NCI-H748 treated with DMSO at 0.1 percent for 48 hours (cell line): ENCODE data around the gene C1R.

Source experiments
- DNase-seq: peaks from one replicate; lab custom pipeline; 2025; lab: John Stamatoyannopoulos, UW

Gene C1R

DNA sequence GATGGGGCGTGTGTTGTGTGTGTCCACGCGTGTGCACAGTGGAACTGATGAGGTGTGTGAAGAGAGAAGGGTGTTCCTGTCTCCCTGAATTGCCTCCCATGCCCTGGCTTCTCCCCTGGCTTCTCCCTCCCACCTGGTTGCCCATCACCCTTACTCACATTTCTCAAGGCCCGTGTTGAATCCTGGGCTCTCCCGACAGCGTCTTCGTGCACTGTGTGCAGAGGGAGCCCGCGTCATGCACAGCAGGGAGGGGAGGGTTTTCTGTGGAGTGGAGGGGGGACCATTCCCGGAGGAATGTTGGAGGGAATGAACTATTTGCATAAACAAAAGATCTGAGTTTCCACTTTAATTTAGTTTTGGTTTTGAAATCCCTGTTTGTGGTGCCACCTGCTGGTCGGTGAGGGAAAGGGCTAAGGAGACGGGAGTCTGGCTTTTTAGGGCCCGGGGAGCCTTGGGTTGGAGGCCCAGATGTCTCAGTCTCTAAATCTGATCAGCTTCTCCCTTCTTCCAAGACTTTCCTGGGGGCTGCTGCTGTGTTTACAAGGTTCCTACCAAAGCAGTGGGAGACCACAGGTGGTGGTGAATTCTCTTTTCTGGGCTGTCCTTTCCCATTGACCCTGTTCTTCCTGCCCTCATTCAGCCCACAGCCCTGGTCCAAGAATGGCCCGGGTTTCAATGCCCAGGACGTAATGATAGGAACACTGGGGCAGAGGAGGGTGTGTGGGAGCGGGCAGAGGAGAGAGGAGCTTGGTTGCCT lies at the start of gene C1R:
Gene C1R, minus strand, starts transcription at position 217 of the 757 bp plus-strand sequence. Its CDS starts 57 bp downstream, at position 160.
- peak; percentile 21 for DNase-seq

DNA sequence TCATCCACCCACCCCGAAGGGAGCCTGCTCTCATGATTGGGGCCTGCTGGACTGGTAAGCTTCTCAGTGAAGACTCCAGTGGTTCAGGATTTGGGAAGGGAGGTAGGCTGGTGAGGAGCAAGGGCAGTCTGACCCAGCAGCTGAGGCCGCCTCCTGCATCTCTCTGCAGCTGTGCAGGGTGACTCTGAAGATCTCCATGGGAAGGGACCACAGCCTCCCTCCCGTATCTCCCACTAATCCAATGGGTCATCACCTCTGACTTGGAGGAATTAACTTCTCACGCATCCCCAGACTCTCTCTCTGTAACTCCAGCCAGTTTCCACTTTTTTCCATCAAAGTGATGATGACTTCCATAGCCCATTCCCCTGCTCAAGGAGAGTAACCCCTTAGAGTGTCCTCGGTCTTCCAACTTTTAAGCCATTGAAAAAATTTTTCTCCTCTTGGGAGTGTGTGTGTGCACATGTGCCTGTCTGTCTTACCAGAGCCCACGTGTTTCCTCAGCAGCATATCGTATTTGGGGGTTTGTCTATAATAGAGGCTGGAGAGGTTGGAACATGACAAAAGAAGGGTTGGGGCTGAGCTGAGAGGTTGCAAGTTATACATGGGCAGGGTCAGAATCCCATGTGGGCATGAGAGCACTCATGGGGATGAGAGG lies 49.2 kb upstream of the C1R start:
- DNase-seq: no peak

DNA sequence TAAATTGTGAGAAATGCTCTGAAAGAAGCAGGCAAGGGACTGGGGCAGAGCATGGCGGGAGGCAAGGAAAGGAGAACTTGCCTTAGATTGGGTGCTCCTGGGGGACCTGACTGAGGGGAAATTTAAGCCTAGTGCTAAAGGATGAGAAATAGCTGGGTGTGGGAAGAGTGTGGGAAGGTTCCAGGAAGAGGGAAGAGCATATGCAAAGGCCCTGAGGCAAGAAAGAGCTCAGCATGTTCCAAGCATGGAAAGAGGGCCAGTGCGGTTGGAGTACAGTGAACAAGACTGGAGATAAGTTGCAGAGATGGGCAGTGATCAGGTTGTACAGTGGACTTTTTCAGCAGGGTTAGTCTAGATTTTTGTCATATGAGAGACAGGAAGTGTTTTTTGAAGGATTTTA lies 47.0 kb upstream of the C1R start:
- no peak for DNase-seq

DNA sequence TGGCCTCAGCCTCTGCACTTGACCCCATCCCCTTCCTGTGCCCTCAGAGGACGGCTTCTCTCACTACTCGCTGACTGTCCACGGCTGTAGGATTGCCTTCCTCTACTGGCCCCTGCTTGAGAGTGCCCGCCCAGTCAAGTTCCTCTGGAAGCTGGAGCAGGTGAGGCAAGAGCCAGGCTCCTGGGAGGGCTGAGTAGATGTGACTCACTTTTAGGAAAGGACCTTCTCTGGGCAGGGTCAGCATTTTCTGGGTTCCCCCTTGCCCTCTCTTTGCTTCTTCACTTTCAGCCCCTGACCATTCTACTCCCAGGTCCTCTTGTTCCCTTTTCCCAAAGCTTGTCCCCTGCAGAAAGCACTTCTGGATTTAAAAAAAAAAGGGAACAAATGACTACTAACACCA lies 45.7 kb upstream of the C1R start:
- DNase-seq: no peak

DNA sequence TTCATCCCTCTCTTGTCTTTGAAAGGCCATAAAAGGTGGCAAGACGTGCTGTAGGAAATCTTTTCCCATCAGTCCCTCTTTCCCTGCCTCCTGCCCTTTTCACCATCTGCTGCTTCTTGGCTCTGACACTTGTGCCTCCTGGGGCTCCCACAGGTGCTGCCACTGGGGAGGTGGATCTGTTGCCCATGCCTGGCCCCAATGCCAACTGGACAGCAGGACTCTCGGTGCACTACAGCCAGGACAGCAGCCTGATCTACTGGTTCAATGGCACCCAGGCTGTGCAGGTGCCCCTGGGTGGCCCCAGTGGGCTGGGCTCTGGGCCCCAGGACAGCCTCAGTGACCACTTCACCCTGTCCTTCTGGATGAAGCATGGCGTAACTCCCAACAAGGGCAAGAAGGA lies 44.4 kb upstream of the C1R start:
- no peak for DNase-seq

DNA sequence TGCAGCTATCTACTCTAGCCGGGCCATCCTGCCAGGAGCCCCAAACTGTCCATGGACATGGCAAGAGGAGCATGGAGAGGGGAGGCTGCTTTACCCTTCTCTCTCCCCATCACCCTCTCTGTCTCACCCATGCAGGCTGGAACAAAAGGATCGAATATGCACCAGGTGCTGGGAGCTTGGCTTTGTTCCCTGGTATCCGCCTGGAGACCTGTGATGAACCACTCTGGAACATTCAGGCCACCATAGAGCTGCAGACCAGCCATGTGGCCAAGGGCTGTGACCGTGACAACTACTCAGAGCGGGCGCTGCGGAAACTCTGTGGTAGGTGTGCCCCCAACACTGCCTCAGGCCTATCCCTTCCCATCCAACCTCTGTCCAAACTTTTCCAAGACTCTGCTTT lies 43.8 kb upstream of the C1R start:
- DNase-seq: no peak

DNA sequence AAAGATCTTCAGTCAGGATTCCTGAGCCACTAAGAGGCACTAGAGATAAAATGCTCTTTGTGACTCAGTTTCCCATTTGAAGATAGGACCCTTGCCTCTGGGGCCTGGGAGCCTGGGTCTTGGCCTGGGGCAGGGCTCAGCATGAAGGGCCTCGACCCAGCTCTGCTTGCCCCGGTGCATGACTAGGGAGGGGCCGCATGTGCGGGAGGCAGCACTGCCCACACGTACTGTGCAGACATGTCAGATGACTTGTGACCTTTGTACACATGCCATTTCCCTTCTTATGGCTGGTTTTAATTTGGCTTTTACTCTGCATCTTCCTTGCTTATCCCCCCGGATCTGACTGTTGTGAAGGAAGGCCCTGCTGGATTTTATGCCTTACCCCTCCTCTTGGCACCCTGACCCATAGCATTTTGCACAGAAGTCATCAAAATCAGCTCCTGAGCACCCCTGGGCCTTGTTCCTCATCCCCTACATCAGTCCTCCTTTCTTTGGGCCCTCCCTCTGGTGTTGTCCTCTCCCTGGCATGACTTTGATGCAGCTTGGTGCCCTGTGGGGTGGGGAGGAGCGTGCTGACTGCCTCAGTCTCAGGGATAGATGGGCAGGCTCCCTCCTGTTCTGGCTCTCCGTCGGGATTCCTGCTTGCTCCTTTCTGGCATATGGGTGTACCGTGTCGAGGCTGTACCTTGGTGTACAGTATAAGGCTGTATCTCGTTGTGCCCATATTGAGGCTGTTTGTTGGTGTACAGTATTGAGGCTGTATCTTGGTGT lies 42.3 kb upstream of the C1R start:
- no peak for DNase-seq

DNA sequence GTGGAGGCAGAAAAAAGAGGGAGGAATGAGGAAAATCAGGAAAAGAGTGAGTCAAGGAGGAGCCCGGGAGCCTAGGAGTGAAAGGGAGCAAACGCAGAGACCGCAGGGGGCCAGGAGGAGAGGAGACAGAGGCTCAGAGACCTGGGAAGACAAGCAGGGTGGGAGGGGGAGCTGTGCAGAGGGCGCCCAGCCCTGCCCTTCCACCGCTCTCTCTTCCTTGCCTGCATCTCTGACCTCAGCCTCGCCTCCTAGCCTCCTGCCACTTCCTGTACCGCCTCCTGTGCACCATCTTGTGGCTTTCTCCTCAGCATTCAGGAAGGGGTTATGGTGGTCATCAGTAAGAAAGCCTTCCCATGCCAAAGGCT lies 39.2 kb upstream of the C1R start:
- DNase-seq: no peak

DNA sequence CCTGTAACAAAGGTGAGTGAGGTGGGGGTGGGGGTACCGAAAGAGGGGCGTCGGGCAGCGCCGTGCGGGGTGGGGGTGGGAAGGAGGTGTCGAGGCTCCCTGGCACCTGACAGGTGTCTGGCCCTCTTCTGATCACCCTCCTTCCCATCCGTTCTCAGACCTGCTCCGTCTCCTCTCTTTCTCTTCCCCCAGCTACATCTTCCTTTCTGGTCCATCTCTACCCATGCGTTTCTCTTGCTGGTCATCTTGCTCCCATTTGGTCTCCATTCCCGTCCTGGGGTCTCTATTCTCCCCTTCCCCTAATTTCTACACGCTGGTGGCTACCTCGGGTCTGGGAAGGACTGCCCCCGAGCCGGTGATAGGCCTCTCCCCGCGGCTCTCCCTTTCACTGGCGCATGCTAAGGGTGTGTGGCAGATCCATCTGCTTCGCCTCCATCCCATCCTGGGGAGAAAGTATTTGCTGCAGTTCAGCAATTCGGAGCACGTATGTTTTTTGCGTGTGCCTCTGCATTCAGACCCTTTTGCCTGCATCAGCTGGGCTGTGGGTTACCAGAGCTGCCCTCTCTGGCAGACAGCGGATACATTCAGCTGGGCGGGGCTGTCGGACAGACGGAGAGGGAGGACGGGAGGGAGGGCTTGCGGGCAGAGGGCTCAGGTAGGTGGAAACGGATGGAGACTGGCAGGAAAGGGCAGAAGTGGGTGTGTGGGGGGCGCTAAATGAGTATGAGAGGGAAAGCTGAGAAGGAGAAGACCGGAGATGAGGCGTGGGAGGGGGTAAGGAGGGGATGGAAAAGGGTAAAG lies 38.7 kb upstream of the C1R start:
- peak; percentile 19 for DNase-seq

DNA sequence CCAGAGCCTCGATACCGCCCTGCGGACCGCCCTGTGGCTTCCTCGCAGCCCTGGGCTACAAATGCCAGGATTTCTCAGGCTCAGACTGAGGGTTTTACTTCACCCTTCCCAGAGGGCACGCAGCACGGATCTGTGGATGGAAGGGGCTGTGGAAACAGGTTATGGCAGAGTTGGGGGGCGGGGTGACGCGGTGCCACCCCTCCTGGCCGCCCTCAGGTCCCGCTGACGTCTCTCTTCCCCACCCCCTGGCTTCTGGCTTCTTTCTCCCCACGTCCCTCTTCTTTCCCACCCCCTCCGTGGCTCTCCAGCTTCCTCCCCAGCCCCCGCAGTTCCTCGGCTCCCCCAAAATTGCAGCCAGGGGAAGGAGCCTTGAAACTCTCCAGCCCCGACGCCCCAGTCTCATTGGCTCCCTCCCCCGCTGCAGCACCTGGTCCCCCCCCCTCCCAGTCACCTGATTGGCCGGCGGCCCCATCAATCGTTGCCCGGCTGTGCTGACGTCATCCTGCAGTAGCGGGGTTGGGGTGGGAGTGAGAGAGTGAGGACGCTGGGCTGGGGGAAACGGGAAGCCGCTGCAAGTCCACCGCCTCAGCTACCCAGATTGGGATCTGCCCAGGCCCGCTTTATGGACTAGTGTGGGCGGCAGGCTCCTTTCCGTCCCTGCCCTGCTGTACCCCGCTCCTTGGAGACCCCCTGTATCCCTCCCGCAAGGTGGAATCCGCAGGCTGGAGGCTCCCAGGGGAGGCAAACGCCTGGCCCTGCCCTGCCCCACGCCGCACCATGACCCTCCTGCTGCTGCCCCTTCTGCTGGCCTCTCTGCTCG lies 37.8 kb upstream of the C1R start, which contains the start of gene CLSTN3:
Gene CLSTN3, plus strand, starts transcription at position 500 of the 820 bp plus-strand sequence. Its CDS starts 278 bp downstream, at position 778.
- peak; percentile 53 for DNase-seq

DNA sequence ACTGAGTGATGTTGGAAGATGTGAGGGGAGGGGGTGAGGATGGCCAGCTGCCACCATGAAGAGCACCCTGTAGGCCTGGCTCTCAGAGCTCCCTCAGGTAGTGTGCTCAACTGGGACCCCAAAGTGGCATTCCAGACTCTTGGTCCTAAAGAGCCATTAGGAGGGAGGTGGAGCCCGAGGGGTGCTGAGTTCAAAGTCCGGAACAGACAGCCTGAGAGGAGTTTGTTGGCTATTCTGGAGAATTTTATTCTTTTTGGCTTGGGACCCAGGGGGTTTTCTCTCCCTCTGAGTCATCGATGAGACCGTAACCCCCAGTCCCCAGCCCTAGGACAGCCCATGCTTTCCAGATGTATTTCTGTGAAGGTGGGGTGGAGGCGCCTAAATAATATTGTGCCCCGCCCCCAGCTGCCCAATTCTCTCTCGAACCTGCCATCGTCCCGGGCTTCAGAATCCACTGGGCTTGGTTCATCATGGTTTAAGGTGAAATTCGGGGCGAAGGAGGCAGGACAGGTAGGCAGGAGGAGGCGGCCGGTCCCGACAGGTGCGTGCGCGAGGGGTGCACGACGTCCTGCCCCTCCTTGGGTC lies 37.1 kb upstream of the C1R start:
- DNase-seq: no peak

DNA sequence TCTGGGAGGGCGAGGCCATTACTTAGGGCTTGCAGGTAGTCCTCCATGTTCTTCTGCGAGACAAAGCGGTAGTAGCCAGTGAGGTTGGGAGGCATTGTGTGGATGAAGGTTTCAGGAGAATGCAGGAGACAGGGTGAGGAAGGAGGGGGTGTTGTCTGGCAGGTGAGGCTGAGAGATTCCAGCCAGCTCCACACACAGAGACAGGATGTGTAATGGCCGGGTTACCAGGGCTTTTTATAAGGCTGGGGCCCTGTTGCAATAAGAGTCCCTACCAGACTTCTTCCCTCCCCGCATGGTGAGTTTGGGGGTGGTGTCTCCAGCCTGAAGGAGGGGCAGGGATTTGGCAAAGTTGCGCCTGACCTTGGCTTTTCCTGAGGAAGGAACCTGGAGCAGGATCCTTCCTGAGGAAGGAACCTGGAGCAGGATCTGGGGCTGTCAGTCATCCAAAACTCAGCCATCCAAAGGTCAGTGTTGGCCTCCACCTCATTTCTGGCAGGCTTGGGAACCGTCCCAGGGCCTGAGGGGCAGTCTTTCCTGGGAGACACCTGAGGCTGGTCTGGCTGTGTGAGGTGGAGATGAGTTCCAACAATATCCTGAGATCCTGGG lies 36.5 kb upstream of the C1R start, which contains the start of gene RBP5:
Gene RBP5, minus strand, starts transcription at position 209 of the 606 bp plus-strand sequence. Its CDS starts 114 bp downstream, at position 95.
- DNase-seq: no peak

DNA sequence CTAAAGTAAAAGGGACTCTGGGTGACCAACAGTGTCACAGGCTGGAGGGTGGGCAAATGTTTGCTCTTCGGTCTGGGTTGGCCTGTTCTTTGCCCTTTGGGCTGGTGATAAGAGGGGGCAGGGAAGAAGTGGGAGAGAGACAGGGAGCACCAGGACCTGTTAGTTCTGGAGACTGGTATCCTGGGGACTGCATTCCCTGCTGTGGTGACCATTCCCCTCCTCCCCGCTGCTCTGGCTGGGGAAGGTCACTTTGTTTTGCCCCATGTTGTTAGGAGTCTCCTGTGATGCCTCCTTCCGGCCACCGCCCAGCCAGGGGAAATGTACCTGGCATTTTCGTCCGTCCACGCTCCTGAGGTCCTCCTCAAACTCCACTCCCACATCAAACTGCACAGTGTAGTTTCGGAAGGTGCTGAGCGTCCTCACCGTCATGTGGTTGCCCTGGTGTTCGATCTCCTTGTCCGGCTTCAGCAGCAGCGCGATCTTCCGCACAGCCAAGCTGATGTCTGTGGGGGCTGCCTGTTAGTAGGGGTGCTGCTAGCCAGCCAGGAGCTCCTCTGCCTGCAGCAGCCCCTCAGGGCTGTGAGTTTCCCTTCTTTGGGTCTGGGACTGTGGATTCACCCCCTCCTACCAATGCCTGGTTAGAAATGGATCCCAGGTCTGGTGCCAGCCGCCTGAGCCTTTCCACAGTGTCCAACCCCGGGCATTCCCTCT lies 35.8 kb upstream of the C1R start:
- no peak for DNase-seq

DNA sequence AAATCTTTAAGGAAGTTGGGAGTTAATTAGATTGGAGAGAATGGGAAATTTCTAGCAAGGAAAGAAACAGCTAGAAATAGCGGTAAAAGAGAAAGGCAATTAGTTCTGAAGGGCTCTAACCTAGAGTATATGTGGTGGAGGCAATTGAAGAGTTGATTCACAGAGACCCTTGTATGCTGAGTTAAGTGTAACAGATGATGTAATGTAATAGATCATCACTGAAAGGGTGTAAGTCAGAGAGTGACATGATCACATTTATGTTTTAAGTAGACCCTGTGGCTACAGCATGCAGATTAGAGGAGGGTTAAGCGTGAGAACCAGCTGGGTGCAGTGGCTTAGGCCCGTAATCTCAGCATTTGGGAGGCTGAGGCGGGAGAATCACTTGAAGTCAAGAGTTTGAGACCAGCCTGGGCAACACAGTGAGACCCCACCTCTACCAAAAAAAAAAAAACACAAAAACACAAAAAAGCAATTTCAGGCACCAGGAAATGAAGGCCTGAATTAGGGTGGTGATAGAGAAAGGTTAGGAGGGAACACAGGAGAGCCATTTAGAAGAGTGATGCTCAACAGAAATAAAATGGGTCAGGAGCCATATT lies 33.5 kb upstream of the C1R start:
- no peak for DNase-seq

DNA sequence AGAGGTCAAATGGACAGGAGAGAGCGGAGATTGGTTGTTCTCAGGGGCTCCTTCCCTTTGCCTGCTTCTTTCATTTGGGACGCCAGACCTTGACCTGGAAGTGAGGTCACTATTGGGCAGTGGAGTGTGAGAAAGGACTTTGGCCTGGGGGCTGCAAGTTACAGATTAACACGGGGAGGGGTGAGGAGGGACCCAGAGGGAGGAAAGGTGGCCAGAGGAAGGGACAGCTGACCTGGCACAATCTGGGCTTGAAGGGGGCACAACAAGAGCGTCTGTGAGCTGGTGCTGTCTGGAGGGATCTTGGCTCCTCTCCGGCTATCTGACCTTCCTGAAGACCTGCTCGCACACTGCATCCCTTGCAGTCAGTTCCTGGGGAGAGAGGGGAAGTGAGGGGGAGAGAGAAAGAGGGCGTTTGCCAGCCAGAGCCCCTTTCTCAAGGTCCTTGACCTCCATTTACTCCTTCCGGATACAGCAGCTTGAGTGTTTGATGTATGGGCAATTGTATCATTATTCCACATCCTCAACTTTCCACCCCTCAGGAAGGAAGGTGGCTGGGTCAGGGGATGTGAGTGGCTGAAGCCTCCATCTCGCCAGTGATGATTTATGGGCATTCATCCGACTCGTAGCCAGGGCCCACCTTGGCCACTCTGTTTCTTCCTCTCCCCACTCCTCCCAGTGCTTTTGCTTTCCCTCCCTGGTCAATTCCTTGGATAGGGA lies 31.7 kb upstream of the C1R start:
- no peak for DNase-seq

DNA sequence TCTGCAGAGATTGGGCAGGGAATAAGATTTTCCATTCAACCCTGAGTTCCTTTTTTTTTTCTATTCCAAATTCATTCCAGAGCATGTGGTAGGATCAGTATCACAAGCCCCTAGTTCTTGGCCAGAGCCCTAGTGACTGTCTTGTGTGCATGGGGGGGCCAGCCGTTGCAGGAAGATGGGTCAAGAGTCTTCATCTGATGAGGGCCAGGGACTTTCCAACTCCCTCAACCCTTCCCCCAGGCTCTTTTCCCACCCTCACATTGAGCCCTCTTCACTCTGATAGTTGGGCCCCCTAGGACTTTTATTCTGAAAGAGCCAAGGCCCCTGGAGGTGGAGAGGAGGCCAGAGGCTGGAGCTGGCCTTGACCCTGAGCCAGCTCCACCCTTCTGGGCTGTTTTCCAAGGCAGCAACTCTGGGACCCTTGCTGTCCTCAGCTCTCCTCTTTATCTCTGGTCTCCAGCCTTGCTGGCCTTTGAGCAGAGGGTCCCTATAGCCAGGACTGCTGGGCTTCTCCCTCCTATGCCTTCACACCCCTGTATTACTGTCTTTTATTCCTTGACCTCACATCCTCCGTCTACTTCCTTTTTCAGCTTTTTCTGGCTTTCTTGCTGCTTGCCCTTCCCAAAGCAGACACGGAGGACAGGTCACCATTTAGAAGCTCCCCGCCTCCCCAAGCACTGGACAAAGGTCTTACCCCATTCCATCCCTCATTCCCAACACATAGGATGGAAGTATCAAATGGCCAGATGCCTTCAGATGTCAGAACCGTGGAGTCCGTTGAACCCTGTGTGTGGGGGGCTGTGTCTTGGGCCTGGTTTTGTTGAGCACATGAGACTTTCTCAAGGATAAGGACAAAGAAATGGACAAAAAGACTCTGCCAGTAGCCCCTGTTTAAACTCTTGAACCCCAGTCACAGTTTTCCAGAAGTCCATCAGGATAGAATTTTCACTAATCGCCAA lies 30.8 kb upstream of the C1R start:
- DNase-seq: no peak

DNA sequence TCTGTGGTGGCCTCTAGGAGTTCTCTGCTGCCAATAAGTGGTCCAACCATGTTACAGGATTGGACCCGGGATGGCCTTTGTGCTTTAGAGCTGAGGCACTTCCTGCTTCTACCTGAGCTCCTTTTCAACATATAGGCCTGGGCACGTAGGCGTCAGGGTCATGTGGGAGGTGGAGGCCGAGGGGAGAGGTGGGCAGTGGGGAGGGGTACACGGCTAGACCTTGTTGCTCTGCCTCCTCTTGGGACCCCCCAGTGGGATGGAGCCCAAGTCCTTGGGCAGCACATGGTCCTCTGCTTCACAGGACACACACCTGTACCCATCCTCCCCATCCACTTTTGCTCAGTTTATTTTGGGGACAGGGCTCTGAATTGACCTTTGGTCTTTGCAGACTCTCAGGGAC lies 29.1 kb upstream of the C1R start:
- DNase-seq: no peak
